NCI-H1105 treated with DMSO at 0.1 percent for 48 hours (cell line): ENCODE results near the gene TNS3.
A peak's percentile ranks its signal among the peaks of the same experiment; 100 is the strongest.
"Not testable (repeated sequence)": the region's sequence is repeated elsewhere in the genome, so short reads cannot be mapped to it uniquely, and the experiment has no call there.

Experiments used
- DNase-seq: peaks from one replicate; lab custom pipeline; 2025; lab: John Stamatoyannopoulos, UW

Gene TNS3

DNA sequence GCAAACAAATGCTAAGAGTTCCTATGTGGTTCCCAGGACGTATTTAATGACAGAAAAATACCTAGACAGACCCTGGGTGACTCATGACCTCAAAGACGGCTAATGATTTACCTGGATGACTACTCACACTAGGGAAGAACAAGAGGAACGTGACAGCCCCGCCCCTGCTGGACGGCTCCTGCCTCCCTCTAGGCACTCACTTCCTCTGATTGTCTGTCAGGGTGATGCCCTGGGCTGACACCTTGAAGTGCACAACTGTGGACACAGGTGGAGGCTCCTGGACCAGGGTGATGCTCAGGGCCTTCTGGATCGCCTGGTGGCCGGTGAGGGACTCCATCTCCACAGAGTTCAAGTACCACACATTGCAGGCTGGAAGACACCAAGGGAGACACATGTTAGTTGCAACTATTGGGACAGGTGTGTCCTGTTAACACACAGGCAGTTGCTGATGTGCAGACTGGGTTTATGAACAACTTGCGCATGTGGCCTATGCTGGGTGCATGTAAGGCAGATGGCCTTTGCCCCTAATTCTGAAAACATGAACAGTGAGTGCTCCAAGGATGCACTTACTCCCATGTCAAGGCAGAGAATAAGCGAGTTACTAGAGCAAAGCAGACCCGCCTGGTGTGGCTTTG is 298.3 kb downstream of the TNS3 start:
- no peak for DNase-seq

DNA sequence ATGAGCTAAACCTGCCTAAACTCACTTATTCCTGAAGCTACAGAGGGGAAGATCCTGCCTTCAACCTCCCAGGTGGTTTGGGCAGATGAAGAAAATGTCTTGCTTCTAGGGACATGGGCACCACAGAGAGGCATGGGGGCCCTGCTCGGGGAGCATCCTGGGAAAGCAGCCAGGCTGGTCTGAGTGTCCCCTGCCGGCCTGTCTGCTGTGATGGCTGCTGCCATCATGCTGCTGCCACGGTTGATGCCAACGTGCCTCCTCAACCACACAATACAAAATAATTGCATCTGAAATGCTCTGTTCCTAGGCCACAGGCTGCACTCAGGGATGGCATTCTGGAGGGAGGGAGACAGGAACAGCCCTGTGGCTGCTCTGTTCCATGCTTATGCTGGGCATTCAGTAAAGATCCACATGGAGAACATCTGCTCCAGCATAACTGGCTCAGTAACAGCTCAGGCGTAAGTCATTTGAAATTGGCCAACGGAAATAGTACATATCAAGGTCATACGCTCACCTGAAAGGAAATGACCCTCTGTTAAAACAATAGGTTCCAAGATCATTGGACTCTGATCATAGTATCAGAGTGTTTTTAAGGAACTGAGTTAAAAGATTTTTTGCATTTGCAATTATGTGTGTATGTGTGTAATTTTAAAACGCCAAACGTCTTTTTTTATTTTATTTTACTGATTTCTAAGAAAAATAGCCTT is 299.0 kb downstream of the TNS3 start:
- no peak for DNase-seq

GRCh38 chr7:47281966-47282643 is 299.8 kb downstream of the TNS3 start:
- no peak for DNase-seq

- DNase-seq = no peak
These were observed 300.8 kb downstream of the TNS3 start for GRCh38 chr7:47281161-47281560.

DNA sequence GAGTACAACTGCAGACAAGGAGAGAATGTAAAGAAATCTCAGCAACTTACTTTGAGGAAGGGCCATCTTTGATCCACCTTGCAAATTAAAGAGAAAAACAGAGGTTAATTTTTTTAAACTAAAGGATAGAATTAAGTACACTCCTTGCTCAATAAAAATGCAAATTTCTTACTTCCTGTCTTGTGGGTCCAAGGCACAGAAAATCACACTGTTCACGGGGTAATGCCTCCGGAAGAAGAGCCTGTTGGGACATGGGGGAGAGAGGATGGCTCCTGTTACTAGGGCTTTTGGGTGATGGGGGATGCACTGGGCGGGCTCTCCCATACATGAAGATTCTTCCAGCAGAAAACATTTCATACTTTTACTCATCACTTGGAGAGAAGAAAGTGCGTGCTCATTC is 301.8 kb downstream of the TNS3 start:
- no peak for DNase-seq

- no peak for DNase-seq
These were observed 303.9 kb downstream of the TNS3 start for GRCh38 chr7:47278043-47278442.

- DNase-seq = no peak
These were observed 304.6 kb downstream of the TNS3 start for GRCh38 chr7:47277321-47277781.

DNA sequence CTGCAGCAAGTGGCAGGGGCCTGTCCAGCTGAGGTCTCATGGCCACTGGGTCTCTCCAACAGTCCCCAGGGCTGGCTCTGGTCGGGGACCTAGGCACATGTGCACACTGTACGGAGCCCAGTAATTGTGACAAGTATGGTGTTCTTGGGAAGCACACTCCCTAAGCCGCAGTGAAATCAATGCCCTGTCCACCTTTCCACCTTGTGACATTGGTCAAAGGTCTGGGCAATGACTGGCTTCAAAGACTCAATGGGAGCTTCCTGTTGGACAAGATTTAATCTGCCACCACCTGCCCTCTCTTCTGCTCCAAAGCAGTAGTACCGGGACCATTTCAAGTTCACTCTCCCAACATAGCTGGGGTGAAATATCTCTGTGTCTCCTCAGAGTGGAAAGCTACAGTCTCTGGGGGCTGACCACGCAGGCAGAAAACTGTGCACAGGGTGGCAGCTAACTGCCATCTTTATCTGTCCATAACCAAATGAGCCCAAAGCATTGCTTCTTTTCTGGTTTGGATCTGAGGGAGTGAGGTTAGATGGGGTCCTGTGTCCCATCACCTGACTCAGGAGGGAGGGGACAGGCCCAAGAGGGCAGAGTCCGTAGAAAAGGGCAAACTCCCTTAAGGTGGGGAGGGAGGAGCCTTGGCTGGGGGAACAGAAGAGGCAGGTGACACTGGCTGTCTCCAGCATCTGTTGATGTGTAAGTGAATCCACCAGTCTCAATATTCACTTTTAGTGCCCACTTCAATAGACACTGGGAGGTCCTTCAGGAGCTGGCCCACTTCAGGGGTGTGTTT is 307.7 kb downstream of the TNS3 start:
- DNase-seq = no peak

GRCh38 chr7:47273088-47273487 is 308.8 kb downstream of the TNS3 start:
- DNase-seq = no peak

DNA sequence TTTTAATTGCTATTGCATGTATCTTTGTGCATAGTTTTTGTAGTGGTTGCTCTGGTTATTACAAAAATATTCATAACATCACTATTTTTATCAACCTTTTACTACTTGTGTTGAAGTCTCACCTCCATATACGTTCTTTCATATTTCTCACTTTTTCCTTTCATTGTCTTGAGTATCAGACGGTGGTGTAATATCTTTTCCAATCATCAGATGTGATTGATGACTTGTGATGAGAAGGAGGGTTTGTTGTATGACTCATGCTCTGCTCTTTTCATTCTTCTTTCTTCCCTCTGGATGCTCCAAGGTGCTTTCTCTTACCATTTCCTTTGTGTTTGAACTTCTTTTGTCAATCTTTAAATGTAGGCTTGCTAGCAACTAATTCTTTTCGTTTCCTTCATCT is 310.2 kb downstream of the TNS3 start:
- DNase-seq = no peak

GRCh38 chr7:47268851-47269836 is 312.8 kb downstream of the TNS3 start:
- no peak for DNase-seq

GRCh38 chr7:47267346-47267745 is 314.6 kb downstream of the TNS3 start:
- no peak for DNase-seq

GRCh38 chr7:47266799-47267198 is 315.1 kb downstream of the TNS3 start:
- DNase-seq = no peak

- peak; percentile 58 for DNase-seq
These were observed 315.7 kb downstream of the TNS3 start for GRCh38 chr7:47266131-47266706.

DNA sequence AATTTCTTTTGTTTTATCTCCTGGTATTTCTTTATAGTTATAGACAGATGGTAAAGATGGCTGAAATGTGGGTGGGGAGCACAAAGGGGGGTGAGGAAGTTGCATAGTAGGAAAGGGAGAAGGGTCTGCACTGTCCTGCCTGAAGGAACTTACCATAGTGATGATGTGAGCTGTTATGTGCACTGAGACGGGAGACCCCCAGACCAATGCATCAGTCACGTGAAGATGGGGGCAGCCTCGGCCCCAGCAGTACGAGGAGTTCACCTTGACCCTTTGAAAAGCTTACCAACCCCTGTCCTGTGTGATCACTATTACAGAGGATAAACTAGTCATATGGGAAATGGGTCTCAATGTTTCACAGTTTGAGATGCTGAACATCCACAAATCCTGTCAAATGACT is 316.3 kb downstream of the TNS3 start:
- DNase-seq = no peak

GRCh38 chr7:47264021-47264651 is 317.8 kb downstream of the TNS3 start:
- no peak for DNase-seq

DNA sequence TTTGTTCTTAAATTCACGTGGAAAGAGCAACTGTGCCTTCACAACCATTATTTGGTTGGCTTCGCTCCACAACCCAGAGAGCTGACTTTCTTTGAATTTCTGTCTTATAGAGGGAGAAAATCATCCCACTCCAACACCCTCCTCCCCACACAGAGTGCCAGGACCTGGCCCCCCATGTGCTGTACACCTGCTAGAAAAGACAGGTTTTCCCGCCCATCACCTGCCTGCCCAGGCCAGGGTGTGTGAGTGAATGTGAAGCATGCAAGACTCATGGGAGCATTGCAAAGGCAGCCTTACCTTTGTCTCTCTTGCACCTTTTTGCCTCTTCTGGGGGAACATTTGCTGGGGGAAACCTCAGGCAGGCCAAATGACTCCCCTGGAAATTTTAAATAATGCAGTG is 319.0 kb downstream of the TNS3 start:
- no peak for DNase-seq

DNA sequence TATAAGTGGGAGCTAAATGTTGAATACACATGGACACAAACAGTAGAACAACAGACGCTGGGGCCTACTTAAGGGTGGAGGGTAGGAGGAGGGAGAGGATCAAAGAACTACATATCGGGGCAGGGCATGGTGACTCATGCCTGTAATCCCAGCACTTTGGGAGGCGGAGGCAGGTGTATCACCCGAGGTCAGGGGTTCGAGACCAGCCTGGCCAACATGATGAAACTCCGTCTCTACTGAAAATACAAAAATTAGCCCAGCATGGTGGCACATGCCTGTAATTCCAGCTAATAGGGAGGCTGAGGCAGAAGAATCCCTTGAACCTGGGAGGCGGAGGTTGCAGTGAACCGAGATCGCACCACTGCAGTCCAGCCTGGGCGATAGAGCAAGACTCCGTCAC is 319.8 kb downstream of the TNS3 start:
- not testable (repeated sequence) for DNase-seq

DNA sequence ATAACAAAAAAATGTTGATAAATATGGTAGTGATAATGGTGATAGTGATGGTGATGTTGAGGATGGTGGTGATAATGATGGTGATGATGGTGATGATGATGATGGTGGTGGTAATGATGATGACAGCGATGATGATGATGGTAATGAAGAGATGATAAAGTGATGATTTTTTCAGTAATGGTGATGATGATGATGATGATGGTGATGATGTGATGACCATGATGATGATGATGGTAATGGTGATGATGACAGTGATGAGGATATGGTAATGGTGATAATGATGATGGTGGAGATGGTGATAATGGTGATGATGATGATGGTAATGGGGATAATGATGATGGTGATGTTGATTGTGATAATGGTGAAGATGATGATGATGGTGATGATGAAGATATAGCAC is 321.6 kb downstream of the TNS3 start:
- no peak for DNase-seq

GRCh38 chr7:47259682-47260081 is 322.2 kb downstream of the TNS3 start:
- no peak for DNase-seq
